ENCODE results near the gene BMP5.

The BMP5 gene

DNA sequence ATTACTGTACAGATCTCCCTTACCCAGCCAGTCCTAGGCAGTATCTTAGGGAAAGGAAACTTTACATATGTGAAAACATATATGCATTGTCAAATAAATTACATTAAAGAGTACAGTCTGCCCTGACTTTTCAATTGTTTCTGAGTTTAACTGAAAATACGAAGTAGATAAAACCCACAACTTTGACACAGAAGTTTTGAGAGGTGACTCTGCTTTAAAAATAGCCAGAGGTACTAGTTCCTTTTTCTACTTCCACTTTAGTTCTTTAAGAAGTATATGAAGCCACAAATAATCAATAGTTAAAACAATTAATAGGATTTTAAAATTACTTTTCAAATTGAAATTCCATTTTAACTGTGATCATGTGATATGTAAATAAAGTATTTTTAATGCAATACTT, 62.9 kb downstream of the BMP5 start:
- no peak for DNase-seq (ENCODE audit: low read depth in 2 of 2)

DNA sequence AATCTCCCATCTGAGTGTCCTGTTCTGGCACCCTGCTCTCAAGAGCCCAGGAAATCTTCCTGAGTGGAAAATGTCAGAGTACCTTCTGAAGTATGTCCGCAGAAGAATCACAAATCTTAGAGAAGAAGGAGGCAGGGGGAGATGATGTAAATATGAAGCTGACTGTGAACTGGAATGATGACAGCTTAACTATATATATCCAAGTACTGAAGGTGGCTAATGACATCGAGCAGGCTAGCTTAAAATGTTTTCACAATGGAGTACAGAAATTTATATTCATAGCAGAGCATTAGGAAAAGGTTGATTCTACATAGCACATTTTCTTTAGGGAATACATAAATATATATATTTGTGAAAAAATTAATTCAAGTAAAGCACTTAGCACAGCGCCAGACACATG, 64.3 kb downstream of the BMP5 start:
- DNase-seq (ENCODE audit: low read depth in 2 of 2): no peak

DNA sequence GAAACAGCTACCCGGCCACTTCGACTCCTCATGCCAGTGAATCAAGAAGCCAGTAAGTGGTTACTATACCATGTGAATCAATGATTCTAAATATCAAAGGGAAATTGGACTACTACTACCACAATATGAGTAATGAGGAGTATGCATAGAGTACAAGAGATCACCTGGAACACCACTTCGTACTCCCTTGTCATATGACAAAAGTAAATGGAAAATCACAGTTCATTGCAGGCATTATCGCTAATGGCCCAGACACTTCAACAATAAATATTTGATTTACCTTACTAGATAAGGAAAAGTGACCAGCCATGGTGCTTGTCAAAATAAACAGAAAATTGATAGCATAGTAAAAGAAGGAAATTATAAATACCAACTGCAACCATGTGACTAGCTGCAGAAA, 73.1 kb downstream of the BMP5 start:
- DNase-seq (ENCODE audit: low read depth in 2 of 2): no peak

DNA sequence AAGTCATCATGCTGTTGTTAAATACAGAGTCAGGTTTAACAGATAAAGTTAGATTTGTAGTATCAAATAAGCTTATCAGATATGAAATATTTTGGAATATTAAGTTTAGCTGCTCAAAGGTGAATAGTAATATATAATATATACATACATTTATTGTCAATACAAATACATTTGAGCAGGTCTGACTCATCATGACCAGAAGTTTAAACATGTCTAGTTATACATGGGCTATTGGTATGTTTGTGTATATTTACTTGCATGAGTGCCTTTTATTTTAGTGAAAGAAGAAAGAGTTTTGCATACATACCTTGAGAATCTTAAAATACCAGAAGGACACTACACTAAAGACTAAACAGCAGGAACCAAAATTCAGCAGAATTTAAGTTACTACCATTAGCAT, 76.8 kb downstream of the BMP5 start:
- DNase-seq (ENCODE audit: low read depth in 2 of 2): no peak

DNA sequence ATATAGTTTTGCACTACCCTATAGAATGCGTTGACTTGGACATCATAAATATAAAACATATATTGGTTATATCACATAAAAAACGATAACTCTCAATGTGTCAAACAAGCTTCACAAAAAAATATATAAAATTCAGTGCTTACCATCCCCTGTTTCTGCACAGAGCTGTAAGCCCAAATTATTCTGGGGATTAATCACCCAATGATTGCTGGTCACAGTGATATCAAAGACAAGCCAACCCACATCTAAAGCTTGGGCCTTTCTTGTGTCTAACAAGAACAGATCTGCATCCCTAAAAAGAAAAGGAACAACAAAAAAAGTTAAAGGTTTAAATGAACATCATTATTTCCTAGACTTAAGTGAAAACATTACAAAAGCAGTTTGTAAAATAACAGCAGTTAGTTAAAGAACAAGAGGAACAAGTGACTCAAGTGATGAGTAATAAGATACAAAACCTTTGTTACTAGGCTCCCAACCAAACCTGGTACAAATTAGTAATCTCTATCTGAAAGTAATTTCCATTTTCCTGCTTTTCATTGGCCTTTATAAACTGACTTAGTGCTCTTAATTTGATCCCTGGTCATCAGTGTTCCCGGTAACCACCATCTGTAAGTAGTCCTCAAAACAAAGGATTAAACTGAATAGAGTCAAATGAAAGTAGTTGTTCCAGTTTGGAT, 81.1 kb downstream of the BMP5 start:
- no peak for DNase-seq (ENCODE audit: low read depth in 2 of 2)

DNA sequence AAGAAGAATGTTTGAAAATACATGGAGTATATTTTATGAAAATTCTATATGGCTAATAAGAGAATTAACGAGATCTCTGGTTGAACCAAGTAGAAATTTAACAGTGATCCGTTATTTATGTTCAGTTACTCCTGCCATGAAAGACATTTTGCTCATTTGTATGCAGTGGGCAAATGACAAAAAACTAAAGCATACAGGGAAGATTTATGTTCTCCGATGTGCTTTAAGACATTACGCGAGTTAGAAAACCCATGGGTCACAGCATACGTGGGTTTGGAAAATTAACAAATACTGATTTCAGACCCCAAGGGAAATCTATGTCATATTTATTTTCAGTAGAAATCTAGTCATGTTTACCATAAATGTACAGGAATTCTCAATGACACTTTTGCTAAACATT, 90.1 kb downstream of the BMP5 start:
- DNase-seq (ENCODE audit: low read depth in 2 of 2): no peak

DNA sequence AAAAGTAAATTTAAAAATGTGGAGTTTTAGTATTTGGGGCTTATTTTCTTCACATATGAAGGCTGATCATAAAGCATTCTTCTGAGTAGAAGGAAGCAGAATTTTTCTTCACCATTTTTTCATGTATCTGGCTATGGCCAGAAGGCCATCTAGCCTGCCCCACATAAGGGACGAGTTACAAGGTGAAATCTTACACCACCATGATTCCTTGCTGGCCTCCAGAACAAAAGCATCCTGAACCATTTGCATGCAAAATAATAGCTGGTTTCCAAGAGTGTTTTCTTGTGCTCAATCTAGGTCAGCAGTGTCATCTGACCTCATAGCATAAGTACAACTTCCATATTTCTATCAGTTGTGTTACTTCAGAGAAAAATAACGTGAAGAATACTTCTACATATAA, 93.1 kb downstream of the BMP5 start:
- DNase-seq (ENCODE audit: low read depth in 2 of 2): no peak

DNA sequence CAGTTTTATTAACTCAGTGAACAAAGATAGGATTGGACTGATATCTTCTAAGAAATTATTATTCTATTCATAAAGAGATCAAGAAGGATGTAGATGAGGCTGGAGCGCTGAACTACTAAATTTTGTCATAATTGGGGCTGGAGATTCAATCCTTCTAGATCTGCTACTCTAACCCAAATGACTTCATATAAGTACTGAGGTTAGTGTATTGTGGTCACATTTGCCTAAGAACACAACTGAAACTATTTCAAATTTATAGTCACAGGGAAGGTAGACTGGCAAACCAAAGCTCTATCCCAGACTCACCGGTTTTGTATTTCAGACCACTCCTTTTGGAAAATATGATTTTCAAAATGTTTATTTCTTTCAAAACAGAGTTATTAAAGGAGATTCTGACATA, 96.7 kb downstream of the BMP5 start:
- DNase-seq (ENCODE audit: low read depth in 2 of 2): no peak

DNA sequence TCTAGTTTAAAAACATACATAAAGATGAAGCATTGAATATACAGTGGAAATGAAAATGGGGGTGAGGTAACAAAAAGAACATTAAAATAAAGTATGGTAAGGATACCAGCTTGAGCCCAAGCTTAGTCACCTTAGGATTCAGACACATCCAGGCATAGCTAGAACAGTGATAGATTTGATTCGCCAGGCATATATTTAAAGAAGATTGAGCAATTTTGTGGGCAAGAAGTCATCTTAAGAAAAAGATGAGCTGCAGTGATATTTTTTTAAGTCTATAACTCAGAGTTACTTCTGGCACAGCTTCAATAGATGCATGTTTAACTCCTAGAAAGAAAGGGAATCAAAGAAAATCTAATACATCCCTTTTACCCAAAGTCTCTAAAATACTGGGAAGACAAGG, 97.9 kb downstream of the BMP5 start:
- no peak for DNase-seq (ENCODE audit: low read depth in 2 of 2)

DNA sequence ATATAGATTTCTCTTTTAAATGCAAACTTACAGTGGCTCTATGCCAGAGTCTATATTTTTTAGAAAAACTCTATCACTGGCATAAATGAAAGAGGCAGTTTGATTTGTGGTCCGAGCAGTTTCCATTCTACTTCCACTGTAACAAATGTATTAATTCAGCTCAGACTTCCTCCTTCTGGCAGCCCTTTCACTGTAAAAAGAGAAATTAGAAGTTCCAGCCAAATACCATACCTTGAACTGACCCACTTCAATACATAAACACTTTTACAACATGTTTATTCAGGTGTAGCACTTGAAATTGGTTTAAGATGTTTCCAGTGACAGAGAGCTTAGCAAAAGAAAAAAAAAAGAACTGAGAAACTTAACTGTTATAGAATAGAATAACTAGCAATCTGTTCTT, 99.3 kb downstream of the BMP5 start:
- no peak for DNase-seq (ENCODE audit: low read depth in 2 of 2)

DNA sequence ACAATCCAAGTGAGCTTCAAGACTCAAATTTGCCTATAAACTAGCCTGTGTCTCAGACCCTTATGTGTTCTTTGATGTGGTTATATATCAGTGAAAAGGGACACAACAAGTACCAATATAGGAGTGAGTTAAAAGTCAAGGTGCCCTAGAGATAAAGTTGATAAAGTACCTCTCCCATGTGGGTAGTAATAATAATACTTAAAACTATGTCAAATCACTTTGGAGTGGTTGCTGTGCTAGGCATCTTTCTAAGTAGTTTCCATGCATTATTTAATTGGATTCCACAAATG, 100.4 kb downstream of the BMP5 start:
- no peak for DNase-seq (ENCODE audit: low read depth in 2 of 2)

DNA sequence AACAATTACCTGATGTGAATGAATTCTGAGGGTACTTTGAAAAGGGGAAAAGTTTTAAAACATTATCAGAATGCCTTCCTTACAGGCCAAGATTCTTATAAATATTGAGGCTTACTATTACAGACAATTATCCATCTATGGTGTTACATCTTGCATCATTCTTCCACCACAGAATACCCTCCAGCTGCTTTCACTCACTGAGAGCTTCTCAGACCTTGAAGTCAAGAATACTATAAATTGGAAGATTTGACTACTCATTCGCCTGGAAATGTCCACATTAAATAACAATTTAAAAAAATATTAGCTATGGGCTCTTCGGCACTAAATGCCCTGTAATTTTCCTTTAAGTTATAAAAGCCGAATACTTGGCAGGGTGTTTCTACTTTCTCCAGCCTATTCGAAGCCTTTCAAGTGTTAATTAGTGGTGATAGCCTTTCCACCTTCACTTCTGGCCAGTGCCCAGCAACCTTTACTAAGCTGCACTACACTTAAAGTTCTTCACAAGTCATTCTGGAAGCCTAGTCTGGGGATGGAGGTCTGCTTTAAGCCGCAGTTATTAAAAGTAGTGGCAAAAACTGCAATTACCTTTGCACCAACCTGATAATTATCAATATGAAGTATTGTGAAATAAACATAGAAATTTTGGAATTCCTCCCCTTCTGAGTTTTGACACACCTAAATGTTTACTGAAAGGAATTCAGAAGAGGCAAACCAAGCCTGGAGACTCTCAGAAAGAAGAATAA, 100.9 kb downstream of the BMP5 start:
- DNase-seq (ENCODE audit: low read depth in 2 of 2): no peak

DNA sequence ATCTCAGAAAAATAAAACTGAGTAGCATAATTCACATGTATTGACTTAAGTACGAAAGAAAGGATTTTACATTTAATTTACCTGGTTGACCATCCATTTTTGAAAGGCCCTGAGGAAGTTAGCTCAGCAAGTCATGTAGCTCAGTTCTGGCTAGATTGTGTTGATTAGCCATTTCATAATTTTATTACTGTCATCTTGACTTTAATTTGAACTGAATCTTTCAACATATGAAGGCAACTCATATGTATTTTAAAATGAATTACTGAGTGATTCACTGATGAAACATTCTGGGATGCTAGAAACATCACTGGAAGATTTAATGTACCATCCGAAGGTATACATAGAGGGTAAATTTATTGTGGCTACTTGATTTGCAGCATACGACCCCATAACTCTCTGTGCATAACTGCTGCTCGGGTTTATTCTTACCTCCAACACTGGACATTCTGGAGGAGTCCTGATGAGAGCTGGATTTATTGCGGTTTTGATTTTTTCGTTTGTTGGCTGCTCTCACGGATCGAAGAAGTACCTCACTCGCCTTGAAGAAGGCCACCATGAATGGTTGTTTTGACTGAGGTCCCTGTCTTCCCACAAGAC, 101.7 kb downstream of the BMP5 start:
- DNase-seq (ENCODE audit: low read depth in 2 of 2): no peak

DNA sequence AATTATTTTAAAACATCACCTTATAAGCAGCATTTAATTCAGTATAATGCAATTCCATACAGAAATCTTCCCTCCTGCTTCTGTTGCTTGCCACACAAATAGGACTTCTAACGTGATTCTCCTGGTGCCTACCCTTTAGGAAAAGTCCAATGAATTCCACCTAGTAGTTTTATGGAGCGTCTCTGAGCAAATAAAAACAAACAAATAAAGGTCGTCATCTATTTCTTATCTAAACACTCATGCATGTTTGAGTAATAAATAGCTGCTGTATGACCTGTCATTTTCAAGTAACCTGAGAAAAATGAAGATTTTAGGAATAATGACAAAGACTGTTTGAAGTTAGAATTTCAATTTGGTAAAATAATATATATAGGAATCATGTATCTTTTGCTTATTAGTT, 102.7 kb downstream of the BMP5 start:
- no peak for DNase-seq (ENCODE audit: low read depth in 2 of 2)

DNA sequence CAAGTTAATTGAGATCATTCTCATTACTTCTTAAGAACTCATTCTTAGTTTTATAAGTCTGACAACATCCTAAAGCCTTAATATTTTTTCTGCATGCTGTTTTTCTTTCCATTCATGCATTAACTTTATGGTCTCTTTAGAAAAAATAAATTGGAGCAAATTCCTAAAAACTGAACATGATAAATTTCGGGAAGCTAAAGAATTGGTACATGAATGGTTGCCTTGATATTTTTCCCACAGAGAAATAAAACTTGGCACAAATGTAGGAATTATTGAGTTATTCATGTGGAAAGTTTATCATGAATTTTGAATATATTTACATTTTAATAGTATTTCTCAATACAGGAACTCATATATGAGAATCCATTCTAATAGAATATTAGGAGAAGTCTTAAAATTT, 115.9 kb downstream of the BMP5 start:
- DNase-seq (ENCODE audit: low read depth in 2 of 2): no peak

DNA sequence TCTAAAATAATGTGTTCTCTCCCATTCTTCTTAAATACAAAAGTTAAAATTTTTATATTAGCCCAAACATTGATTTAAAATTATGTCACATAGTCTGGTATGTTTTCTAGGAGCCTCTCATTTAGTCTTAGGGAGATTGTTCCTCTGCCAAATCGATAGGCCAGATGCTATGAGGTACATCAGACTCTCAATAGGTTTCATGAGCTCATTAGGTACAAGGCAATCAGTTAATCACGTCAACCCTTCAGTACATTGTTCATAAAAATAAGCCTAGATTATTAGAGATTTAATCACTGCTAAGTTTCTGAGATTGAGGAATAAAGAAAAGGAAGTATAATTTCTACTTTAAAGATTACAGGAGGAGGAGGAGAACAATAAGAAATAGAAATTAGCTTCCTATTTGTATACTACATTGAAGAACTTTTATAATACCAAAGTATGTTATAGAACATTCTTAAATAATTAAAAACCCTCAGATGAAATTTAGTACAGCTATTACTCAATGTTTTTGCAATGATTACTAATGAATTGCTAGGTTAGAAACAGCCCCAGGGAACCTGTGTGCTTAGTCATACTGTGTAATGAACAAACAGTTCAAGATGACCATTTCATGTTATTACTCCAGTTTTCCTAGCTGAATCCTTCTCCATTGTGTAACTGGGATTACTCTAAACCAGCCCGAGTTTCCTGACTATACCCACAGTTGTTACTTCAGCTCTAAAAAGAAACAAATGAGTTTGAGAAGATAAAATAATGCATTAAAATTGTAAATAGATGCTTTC, 117.0 kb downstream of the BMP5 start:
- no peak for DNase-seq (ENCODE audit: low read depth in 2 of 2)

DNA sequence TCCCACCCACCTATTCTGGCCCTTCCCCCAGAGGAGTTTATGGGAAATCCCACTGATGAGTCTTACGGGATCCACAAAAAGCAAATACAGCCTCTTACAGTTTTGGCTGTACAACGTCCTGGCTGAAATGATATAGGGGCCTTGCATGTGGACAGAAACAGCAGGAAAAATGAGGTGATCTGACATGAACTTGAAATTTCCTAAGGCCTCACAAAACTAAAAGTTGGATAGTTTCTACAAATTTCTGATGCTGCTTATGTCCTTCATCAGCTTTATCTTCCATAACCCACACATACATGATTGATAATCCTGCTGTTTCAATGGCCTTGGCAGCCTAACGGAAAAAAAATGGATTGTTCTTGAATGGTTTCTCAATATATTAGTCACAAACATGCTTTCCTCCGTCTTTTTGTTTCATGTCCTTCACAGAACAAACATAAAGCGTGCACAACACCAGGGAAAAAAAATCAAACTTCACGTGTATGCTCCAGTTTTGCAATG, 118.8 kb downstream of the BMP5 start:
- DNase-seq (ENCODE audit: low read depth in 2 of 2): no peak

DNA sequence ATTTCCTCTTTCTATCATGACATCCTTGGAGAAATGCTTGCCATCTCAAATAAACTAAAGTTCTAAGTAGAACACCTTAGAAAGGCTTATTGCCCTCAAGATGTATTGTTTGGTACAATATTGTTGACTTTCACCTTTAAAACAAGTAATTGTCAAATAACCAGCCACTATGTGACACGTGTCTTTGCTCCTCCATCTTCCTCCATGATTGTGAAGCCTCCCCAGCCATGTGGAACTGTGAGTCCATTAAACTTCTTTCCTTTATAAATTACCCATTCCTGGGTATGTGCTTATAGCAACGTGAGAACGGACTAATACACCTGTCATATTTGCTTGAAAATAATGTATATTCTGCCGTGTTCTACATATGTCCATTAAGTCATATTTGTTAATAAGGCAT, 126.5 kb downstream of the BMP5 start:
- no peak for DNase-seq (ENCODE audit: low read depth in 2 of 2)

DNA sequence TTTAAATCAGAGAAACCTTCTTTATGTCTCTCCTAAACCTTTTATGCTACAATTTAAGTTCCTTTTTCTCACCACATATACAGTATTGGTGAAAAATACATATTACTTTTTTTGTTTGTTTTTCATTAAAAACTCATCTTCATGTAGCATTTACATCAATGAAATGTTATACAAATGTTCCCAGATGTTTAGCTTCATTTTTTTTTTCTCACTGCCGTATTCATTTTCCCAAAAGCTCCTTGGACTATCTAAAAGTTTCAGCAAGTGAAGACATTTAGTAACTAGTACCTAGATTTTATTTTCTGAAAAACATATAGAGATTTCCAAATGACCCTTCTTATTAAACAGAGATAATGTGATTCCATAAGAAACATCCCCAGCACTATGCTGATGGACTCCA, 128.9 kb downstream of the BMP5 start:
- no peak for DNase-seq (ENCODE audit: low read depth in 2 of 2)

DNA sequence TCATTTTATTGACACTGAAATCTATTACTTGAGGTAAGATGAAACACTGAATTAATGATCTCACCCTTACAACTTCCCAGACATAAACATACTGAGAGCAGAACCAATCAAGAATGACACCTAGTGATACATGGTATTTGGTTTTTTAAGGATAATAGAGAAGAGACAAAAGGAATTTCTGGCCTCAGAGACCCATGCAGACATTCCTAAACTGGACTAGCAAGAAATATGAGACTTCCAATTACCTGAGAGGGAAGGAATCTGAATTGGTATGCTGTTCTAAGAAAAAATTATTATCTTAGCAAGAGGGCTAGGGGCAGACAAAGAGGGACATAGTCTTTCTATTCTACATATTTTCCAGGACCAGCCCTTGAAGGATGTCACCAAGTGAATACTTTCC, 141.1 kb downstream of the BMP5 start:
- no peak for DNase-seq (ENCODE audit: low read depth in 2 of 2)

DNA sequence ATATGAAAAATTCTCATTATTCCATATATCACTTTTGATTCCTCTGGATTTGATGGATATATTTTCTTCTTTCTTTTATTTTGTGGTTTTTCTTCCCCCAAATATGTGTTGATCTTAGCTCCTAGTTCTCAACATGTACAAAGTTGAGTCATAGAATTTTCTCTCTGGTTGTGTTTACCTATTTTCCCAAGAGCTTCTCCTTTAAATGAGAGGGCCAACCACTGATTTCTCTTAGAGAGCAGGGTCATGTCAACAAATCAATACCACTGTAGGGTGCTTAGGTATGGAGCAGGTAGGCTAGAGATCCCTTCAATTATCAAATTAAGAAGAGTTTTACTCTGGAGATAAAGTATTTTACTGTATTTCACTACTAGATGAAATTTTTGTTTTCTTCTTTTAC, 145.7 kb downstream of the BMP5 start:
- no peak for DNase-seq (ENCODE audit: low read depth in 2 of 2)

DNA sequence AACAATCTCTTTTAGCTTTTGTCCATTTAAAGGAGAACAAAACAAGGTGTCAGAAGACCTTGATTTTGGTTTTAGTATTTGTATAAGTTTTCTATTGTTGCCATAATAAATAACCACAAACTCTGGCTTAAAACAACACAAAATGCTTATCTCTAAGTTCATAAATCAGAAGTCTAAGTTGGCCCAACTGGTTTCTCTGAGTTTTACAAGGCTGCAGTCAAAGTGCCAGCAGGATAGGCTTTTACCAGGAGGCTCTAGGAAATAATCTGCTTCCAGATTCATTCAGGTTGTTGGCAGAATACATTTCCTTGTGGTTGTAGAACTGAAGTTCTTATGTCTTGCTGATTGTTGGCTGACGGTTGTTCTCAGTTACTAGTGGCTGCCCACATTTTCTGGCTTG, 149.2 kb downstream of the BMP5 start:
- no peak for DNase-seq (ENCODE audit: low read depth in 2 of 2)

DNA sequence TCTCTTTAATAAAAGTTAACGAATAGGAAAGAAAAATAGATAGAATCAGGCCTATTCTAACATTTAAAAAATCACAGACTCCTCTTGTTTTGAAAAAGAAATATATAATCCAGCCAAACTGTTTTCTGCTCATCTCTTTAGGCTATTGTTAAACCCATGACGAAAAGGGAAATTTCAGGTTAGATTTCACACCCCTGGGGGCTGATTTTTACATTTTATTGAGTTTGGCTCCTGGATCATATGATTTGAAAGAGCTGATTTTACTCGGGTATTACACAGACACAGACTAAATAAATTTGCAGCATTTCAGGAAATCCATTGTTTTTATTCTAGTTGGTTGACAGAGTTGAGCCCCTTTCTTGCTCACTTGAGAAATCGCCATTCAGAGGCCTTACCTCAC, 160.6 kb downstream of the BMP5 start:
- no peak for DNase-seq (ENCODE audit: low read depth in 2 of 2)
